AG04449 (cell line): ENCODE results near the gene SLC15A3.

Experiments
- CTCF ChIA-PET: fragments of 350-600 bp; formaldehyde crosslinking; extraction: SDS; loops from one replicate; lab custom pipeline; 2021; ENCODE audit warnings: antibody characterized with exemption; lab: Yijun Ruan, JAX
- POLR2A ChIA-PET: fragments of 400-600, 350-600 bp; formaldehyde crosslinking; extraction: SDS; loops from one replicate; lab custom pipeline; 2020; ENCODE audit warnings: antibody characterized with exemption, inconsistent platforms; lab: Yijun Ruan, JAX
- DNase-seq: peaks from one replicate; pipeline ENCODE4 v3.0.0-alpha.2; 2010; ENCODE audit warnings: low read depth, low spot score
- H3K4me3 ChIP-seq: 2 replicates; pipeline ENCODE4 v1.5.1; 2011; ENCODE audit warnings: low read depth, mild to moderate bottlenecking, control low read depth, low read length
- TF ChIP-seq, protein P1 (sequence below): IDR thresholded peaks from one replicate; pipeline ENCODE4 v1.5.1; 2011; ENCODE audit warnings: mild to moderate bottlenecking, moderate library complexity, low read length, control low read depth, inconsistent platforms; ENCODE audit not compliant: insufficient read depth; ENCODE audit errors: missing control alignments

Gene SLC15A3

DNA sequence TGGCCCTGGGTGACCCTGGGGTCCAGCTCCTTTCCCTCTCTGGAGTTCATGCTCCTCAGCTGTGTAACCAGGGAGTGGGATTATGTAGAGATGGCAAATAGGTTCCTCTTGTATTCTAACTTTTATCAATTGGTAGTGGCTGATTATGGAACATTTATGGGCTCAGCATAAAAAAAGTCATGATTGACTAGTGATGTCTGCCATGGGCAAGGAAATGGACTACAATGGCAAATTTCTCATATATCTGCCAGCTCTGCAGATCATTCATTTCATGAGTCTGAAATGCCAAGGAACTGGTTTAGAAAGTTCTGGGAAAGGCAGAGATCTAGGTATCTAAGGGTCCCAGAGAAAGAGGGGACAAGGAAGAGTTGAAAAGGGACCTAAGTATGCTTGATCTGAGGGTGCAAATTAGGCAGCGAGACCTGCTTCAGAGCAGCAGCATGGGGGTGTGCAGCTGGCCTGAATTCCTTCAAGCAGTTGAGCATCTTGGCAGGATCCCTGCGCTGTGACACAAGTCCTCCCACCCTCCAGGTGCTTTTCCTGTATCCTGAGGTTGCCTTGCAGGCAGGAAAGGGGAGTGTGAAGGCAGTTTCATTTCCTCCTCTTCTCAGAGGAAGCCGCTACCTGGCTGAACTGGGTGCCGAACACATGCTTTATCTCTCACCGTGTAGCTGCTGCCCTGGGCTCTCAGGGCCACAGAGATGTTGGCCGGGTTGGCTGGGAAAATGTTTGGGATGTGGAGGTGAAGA lies 10.4 kb downstream of the SLC15A3 start:
- ChIA-PET POLR2A (no interaction called here), CTCF (interaction anchor here (1.0 kb wide), 1 partner anchor 18 kb away, joined by 3 read pairs; no protein-coding TSS in a partner anchor)
- H3K4me3 ChIP-seq = no peak overlapping the region
- TF ChIP-seq, protein P1, sequence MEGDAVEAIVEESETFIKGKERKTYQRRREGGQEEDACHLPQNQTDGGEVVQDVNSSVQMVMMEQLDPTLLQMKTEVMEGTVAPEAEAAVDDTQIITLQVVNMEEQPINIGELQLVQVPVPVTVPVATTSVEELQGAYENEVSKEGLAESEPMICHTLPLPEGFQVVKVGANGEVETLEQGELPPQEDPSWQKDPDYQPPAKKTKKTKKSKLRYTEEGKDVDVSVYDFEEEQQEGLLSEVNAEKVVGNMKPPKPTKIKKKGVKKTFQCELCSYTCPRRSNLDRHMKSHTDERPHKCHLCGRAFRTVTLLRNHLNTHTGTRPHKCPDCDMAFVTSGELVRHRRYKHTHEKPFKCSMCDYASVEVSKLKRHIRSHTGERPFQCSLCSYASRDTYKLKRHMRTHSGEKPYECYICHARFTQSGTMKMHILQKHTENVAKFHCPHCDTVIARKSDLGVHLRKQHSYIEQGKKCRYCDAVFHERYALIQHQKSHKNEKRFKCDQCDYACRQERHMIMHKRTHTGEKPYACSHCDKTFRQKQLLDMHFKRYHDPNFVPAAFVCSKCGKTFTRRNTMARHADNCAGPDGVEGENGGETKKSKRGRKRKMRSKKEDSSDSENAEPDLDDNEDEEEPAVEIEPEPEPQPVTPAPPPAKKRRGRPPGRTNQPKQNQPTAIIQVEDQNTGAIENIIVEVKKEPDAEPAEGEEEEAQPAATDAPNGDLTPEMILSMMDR = no peak
- no peak for DNase-seq

DNA sequence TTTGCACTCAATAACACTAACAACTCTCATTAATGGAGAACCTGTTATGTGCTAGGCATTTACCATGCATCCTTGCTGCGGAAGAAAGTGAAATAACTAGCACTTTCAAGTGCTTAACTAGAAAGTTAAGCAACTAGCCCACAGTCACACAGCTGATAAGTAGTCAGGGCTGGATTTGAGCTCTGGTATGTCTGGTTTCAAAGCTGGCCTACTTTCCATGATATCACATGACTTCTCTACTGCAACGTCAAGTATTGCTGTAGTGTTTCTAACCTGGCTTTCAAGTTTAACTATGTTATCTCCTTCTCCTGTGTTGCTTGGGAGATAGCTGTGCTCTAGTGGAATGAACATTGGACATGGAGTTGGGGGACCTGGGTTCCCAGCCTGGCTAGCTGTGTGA lies 12.1 kb downstream of the SLC15A3 start:
- no peak for DNase-seq
- TF ChIP-seq, protein P1 = no peak
- ChIA-PET CTCF (interaction anchor here (1.1 kb wide), 1 partner anchor 247 kb away, joined by 3 read pairs; no protein-coding TSS in a partner anchor), POLR2A (no interaction called here)
- no peak overlapping the region for H3K4me3 ChIP-seq

DNA sequence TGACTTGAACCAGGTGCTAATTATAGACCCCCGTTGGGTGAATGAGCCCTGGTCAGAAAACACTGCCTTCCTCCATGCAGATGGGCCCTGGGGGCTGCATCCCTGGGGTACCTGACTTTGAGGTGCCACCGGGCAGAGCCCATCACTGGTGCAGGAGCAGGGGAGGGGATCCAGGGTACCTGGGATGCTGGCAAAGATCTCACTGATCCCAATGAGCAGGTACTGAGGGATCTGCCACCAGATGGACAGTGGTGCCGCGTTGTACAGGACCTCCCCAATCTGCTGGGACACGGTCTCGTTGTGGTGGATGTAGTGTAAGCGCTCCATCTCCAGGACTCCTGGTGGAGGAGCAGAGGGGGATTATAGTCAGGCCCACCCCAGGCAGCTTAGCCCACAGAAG lies 12.7 kb downstream of the SLC15A3 start:
- CTCF ChIA-PET = no interaction called here
- TF ChIP-seq, protein P1 = no peak
- H3K4me3 ChIP-seq = no peak overlapping the region
- POLR2A ChIA-PET = no interaction called here
- no peak for DNase-seq

DNA sequence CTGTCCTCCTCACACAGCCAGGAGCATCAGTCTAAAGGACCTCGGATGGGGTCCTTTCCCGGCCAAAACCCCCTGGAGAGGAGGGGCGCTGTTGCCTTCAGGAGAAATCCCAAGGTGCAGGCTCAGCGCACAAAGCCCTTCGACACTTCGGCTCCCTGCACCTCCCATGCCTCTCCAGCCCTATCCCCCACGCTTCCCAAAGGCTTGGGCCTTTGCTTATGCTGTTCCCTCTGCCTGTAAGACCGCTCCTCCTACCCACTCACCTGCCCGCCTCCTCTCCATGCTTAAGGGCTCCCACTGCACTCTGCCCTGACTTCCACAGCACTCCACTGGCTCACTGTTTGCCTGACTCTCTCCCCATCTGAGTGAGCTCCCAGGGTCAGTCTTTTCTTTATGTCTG lies 13.5 kb downstream of the SLC15A3 start:
- no peak overlapping the region for H3K4me3 ChIP-seq
- DNase-seq = no peak
- TF ChIP-seq, protein P1 = no peak
- ChIA-PET CTCF (no interaction called here), POLR2A (no interaction called here)

DNA sequence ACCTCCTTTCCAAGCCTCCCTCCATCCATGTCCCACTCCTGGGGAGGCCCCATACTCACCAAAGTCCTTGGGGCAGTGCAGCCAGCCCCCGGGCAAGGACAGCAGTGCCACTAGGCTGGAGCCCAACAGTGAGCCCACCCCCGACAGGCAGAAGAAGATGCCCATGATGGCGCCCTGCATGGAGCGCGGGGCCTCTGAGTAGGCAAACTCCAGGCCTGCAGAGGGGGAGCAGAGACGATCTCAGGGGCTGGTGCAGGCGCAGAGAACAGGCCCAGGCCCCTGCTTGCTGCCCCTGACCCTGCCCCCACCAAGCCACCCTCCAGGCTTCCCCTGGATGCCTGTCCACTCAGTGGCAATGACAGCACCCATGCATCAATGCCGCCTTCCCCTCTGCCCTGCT lies 14.2 kb downstream of the SLC15A3 start:
- ChIA-PET CTCF (no interaction called here), POLR2A (no interaction called here)
- TF ChIP-seq, protein P1 = no peak
- DNase-seq = no peak
- H3K4me3 ChIP-seq = no peak overlapping the region

DNA sequence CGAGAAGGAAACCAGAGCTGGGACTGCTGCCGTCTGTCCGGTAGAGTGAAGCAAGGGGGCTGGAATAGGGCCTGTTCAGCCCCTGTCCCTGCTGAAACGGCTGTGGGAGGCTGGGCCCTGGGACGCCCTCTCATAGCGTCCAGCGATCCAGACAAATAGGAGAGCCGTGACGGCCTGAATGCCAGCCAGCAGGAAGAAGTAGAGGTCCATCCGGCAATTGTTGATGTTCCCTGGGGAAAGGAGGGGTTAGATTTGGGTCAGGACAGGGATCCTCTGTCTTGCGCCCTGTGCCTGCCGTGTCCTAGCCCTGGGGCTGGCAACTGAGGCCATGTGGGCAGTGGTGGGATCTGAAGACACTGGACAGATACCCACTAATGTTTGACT lies 14.8 kb downstream of the SLC15A3 start:
- DNase-seq = no peak
- ChIA-PET POLR2A (no interaction called here), CTCF (no interaction called here)
- no peak overlapping the region for H3K4me3 ChIP-seq
- TF ChIP-seq, protein P1 = no peak
